Stimulated activated naive CD4-positive, alpha-beta T cell (primary cell): Measurements from ENCODE around the gene EIF4A3.
A peak's percentile ranks its signal among the peaks of the same experiment; 100 is the strongest.
"Not testable (repeated sequence)": the region's sequence is repeated elsewhere in the genome, so short reads cannot be mapped to it uniquely, and the experiment has no call there.

ENCODE experiments used
- DNase-seq, 6 experiments: peaks; one replicate each; lab custom pipeline; 2025; lab: John Stamatoyannopoulos, UW

The EIF4A3 gene

GRCh38 chr17:80101011-80101945 lies 45.6 kb downstream of the EIF4A3 start, which contains the start of gene GAA:
TSS of gene GAA (plus strand) at chr17:80101581. CDS start at chr17:80104587, 3,006 bp downstream.
- DNase-seq = peak; percentile 75 to 93 (median 84)

- DNase-seq = no peak
Measured at GRCh38 chr17:80100035-80100323, 46.9 kb downstream of the EIF4A3 start.

- DNase-seq = no peak
Measured at GRCh38 chr17:80099291-80100034, 47.5 kb downstream of the EIF4A3 start.

- no peak for DNase-seq
Measured at GRCh38 chr17:80097844-80098691, 48.9 kb downstream of the EIF4A3 start.

GRCh38 chr17:80097127-80097621 lies 49.8 kb downstream of the EIF4A3 start:
- DNase-seq = no peak

GRCh38 chr17:80096561-80097021 lies 50.3 kb downstream of the EIF4A3 start:
- DNase-seq = no peak

GRCh38 chr17:80095844-80096475 lies 51.0 kb downstream of the EIF4A3 start:
- DNase-seq = no peak

GRCh38 chr17:80095038-80095843 lies 51.7 kb downstream of the EIF4A3 start:
- no peak for DNase-seq

GRCh38 chr17:80092959-80093358 lies 54.0 kb downstream of the EIF4A3 start:
- no peak for DNase-seq

- DNase-seq = no peak
Measured at GRCh38 chr17:80091376-80091775, 55.6 kb downstream of the EIF4A3 start.

GRCh38 chr17:80090164-80090563 lies 56.8 kb downstream of the EIF4A3 start:
- DNase-seq = not testable (repeated sequence)

GRCh38 chr17:80089762-80090161 lies 57.2 kb downstream of the EIF4A3 start:
- no peak for DNase-seq

GRCh38 chr17:80087346-80088265 lies 59.3 kb downstream of the EIF4A3 start:
- DNase-seq = no peak

GRCh38 chr17:80086616-80087015 lies 60.3 kb downstream of the EIF4A3 start:
- DNase-seq = no peak

GRCh38 chr17:80086081-80086480 lies 60.8 kb downstream of the EIF4A3 start:
- no peak for DNase-seq

GRCh38 chr17:80084773-80085172 lies 62.2 kb downstream of the EIF4A3 start:
- DNase-seq = no peak
